NCI-H1092 (cell line): ENCODE results near the gene RAB4A.

Source experiments
- DNase-seq: peaks from one replicate; lab custom pipeline; 2025; lab: John Stamatoyannopoulos, UW

RAB4A gene

GRCh38 chr1:229244091-229244490 lies 26.8 kb upstream of the RAB4A start:
- no peak for DNase-seq

- DNase-seq, result no peak
Observed at GRCh38 chr1:229247871-229248270, 23.0 kb upstream of the RAB4A start.

GRCh38 chr1:229248821-229249817 lies 21.8 kb upstream of the RAB4A start:
- no peak for DNase-seq

- DNase-seq, result no peak
Observed at GRCh38 chr1:229249854-229250644, 20.9 kb upstream of the RAB4A start.

GRCh38 chr1:229251185-229251584 lies 19.7 kb upstream of the RAB4A start:
- DNase-seq, result no peak

GRCh38 chr1:229252228-229252984 lies 18.5 kb upstream of the RAB4A start:
- no peak for DNase-seq

GRCh38 chr1:229253151-229253974 lies 17.5 kb upstream of the RAB4A start:
- no peak for DNase-seq

- peak; percentile 9 for DNase-seq
Observed at GRCh38 chr1:229254910-229255541, 15.9 kb upstream of the RAB4A start.

GRCh38 chr1:229258031-229258756 lies 12.7 kb upstream of the RAB4A start:
- DNase-seq, result peak; percentile 47

GRCh38 chr1:229258757-229259060 lies 12.2 kb upstream of the RAB4A start:
- DNase-seq, result no peak

GRCh38 chr1:229260297-229260696 lies 10.6 kb upstream of the RAB4A start:
- DNase-seq, result no peak

- no peak for DNase-seq
Observed at GRCh38 chr1:229262239-229262638, 8.7 kb upstream of the RAB4A start.

- no peak for DNase-seq
Observed at GRCh38 chr1:229263254-229263653, 7.7 kb upstream of the RAB4A start.

GRCh38 chr1:229264068-229264467 lies 6.8 kb upstream of the RAB4A start:
- DNase-seq, result no peak

- no peak for DNase-seq
Observed at GRCh38 chr1:229264487-229264886, 6.4 kb upstream of the RAB4A start.

- DNase-seq, result no peak
Observed at GRCh38 chr1:229266274-229266673, 4.6 kb upstream of the RAB4A start.

GRCh38 chr1:229266832-229267500 lies 3.9 kb upstream of the RAB4A start:
- DNase-seq, result no peak

GRCh38 chr1:229268505-229268904 lies 2.4 kb upstream of the RAB4A start:
- no peak for DNase-seq

GRCh38 chr1:229271448-229272159 lies 693 bp downstream of the RAB4A start:
- peak; percentile 16 for DNase-seq
